Heart left ventricle (tissue), 16 donors: ENCODE measurements around the gene XPO1. TPM values are rescaled to one million over a fixed set of nuclear protein-coding genes. Genes with fewer than 3 reads are reported as not detected.

ENCODE experiments used
- ATAC-seq, 4 donors: fragments of 200-7000 bp; cut with Tn5 transposase; one replicate each; pipeline ENCODE4 v1.9.1; 2020 to 2022; ENCODE audit warnings: moderate library complexity in 4 of 4, mild to moderate bottlenecking in 3 of 4, moderate number of reproducible peaks in 1 of 4
- DNase-seq, 5 donors: peaks; one replicate each; pipeline ENCODE4 v3.0.0-alpha.2; 2020
- H3K27ac ChIP-seq, 12 donors: fragments of 200-600 bp; sonication (generic) in 4 of 12; one replicate each; pipeline versions ENCODE4 v1.5.0 to v1.8.0; 2016 to 2022; ENCODE audit warnings: mild to moderate bottlenecking in 2 of 12
- H3K27me3 ChIP-seq, 9 donors: fragments of 200-600 bp; sonication (generic) in 2 of 9; one replicate each; pipeline versions ENCODE4 v1.5.1 to v1.8.0; 2016 to 2022; ENCODE audit warnings: mild to moderate bottlenecking in 3 of 9
- H3K36me3 ChIP-seq, 9 donors: fragments of 200-600 bp; sonication (generic) in 2 of 9; one replicate each; pipeline versions ENCODE4 v1.5.0 to v1.8.0; 2018 to 2022; ENCODE audit warnings: mild to moderate bottlenecking in 2 of 9
- H3K4me1 ChIP-seq, 12 donors: fragments of 200-600 bp; sonication (generic) in 4 of 12; one replicate each; pipeline versions ENCODE4 v1.5.0 to v1.8.0; 2016 to 2022; ENCODE audit warnings: mild to moderate bottlenecking in 3 of 12
- H3K4me3 ChIP-seq, 12 donors: fragments of 200-600 bp; sonication (generic) in 4 of 12; one replicate each; pipeline versions ENCODE4 v1.5.0 to v1.8.0; 2017 to 2022; ENCODE audit warnings: mild to moderate bottlenecking in 9 of 12, moderate library complexity in 4 of 12
- H3K9me3 ChIP-seq, 12 donors: fragments of 200-600 bp; sonication (generic) in 4 of 12; one replicate each; pipeline versions ENCODE4 v1.5.0 to v1.8.0; 2016 to 2022; ENCODE audit warnings: mild to moderate bottlenecking in 1 of 12
- POLR2A ChIP-seq, 2 donors: fragments of 450-650 bp; IDR thresholded peaks; one replicate each; pipeline ENCODE4 v1.6.1; 2017; ENCODE audit warnings: antibody characterized with exemption in 2 of 2, mild to moderate bottlenecking in 2 of 2, moderate library complexity in 2 of 2
- WGBS, 4 donors: extraction: QIAGEN DNeasy Blood & Tissue Kit in 2 of 4; methylation state at CpG; one replicate each; pipeline versions ENCODE4 v1.1.5 to v1.1.7; 2013 to 2018; 5-methylcytosine and 5-hydroxymethylcytosine counted together
- intact Hi-C, 10 donors: fragments of 100-400 bp; cut with DNase I; formaldehyde crosslinking; loops; one replicate each; pipeline versions ENCODE4 v1.11.1 to v1.14.2; 2022
- polyA plus RNA-seq, 2 donors: library from polyadenylated mRNA; stranded (reverse); fragments of 200-250 nt; gene quantifications; one replicate each; pipeline ENCODE4 v1.2.3, GENCODE V29; 2013
- total RNA-seq, 9 donors: library from RNA; depleted of rRNA in 2 of 9; stranded (reverse); fragments of >200 nt in 2 of 9; fragmentation: NEBNext Ultra II Directional in 3 of 9; extraction: Animal tissue kit (Norgen Biotek cat#: 25700) in 3 of 9; gene quantifications; one replicate each; pipeline versions ENCODE4 v1.1.0 to v1.2.4, GENCODE V29; 2016 to 2023
- TF ChIP-seq, protein P1 (sequence below), 12 donors: fragments of 200-600 bp; sonication (generic) in 4 of 12; IDR thresholded peaks; one replicate each; pipeline versions ENCODE4 v1.5.0 to v1.8.0; 2018 to 2022; ENCODE audit warnings: antibody characterized with exemption in 12 of 12, mild to moderate bottlenecking in 5 of 12
- donor health status: ischemic (EF 13 %, LVEDD 7.1; RV severe dilation, severe dysfunction).
- donor health status: healthy with polysubstance abuse.
- donor health status: DM: no; HTN: yes; CAD: no.
- donor health status: DM: no; HTN: no; CAD: no.
- donor health status: ischemic (EF 25% LVEDD 6.9; RV normal size, moderate dysfunction).
- donor health status: ischemic (EF 25% LVEDD 5.7; RV mildly dilated, moderate dysfunction).
- donor health status: healthy.
- donor health status: DM: yes; HTN: yes; CAD: no.
- donor health status: ischemic (EF 35%, LVEDD 5.7; RV mildly dilated, moderate dysfunction).
- donor health status: nonischemic (EF 11% LVEDD 7.7; RV severe dilation, severe dysfunction).
- donor health status: DM: yes; HTN: yes; CAD: no.
- donor health status: PGD.
- donor health status: ischemic (EF 29% LVEDD 5.4; RV normal size, mild dysfunction).
- donor health status: nonischemic (EF 23%, LVEDD 6.1; RV moderate dilation, normal function).

The XPO1 gene
- total and polyA plus RNA-seq, 11 donors: 31.1 to 110 (median 74.6) TPM

DNA sequence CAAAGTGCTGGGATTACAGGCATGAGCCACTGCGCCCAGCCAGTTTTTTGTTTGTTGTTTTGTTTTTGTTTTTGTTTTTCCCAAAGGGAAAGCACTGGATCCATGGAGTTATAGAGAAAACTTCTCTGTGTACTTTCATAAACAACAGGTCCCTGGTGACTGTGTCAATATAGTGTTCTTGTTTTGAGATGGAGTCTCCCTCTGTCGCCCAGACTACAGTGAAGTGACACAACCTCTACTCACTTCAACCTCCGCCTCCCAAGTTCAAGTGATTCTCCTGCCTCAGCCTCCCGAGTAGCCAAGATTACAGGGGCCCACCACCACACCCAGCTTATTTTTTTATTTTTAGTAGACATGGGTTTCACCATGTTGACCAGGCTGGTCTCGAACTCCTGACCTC, 83.8 kb downstream of the XPO1 start:
- intact Hi-C loops: no loop called here
- ATAC-seq (no peak), DNase-seq (no peak)
- Histone ChIP-seq H3K36me3 (no peaks in the 10 kb centered on the region), H3K4me1 (peaks cover 2 to 40% (median 27%) of the 10 kb centered on the region in 12 donors), H3K4me3 (no peak overlapping the region), H3K9me3 (peaks cover 0 to 9% (median 0%) of the 10 kb centered on the region in 12 donors), H3K27me3 (no peaks in the 10 kb centered on the region), H3K27ac (no peak overlapping the region)
- TF ChIP-seq, protein P1, sequence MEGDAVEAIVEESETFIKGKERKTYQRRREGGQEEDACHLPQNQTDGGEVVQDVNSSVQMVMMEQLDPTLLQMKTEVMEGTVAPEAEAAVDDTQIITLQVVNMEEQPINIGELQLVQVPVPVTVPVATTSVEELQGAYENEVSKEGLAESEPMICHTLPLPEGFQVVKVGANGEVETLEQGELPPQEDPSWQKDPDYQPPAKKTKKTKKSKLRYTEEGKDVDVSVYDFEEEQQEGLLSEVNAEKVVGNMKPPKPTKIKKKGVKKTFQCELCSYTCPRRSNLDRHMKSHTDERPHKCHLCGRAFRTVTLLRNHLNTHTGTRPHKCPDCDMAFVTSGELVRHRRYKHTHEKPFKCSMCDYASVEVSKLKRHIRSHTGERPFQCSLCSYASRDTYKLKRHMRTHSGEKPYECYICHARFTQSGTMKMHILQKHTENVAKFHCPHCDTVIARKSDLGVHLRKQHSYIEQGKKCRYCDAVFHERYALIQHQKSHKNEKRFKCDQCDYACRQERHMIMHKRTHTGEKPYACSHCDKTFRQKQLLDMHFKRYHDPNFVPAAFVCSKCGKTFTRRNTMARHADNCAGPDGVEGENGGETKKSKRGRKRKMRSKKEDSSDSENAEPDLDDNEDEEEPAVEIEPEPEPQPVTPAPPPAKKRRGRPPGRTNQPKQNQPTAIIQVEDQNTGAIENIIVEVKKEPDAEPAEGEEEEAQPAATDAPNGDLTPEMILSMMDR (IDR thresholded peaks at IDR 0.05): no peak
- TF ChIP-seq POLR2A (IDR thresholded peaks at IDR 0.05): no peak
- 96 to 98% (median 97%) methylated on average over 5 of the region's 5 CpGs for WGBS, 4 donors

DNA sequence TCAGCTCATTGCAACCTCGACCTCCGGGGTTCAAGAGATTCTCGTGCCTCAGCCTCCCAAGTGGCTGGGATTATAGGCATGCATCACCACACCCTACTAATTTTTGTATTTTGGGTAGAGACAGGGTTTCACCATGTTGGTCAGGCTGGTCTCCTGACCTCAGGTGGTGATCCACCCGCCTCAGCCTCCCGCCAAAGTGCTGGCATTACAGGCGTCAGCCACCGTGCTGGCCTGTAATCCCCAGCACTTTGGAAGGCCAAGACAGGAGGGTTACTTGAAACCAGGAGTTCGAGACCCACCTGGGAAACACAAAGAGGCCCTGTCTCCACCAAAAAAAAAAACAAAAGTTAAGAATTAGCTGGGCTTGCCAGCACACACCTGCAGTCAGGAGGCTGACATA, 85.8 kb downstream of the XPO1 start:
- Histone ChIP-seq H3K27me3 (no peaks in the 10 kb centered on the region), H3K4me3 (no peak overlapping the region), H3K9me3 (peaks cover 0 to 19% (median 0%) of the 10 kb centered on the region in 12 donors), H3K27ac (no peak overlapping the region), H3K4me1 (peaks cover under 1 to 24% (median 15%) of the 10 kb centered on the region in 12 donors), H3K36me3 (peaks cover 0 to 7% (median 0%) of the 10 kb centered on the region in 9 donors)
- intact Hi-C loops: no loop called here
- ATAC-seq (no peak), DNase-seq (no peak)
- TF ChIP-seq, protein P1 (IDR thresholded peaks at IDR 0.05): no peak
- no peak for TF ChIP-seq POLR2A (IDR thresholded peaks at IDR 0.05)
- WGBS, 4 donors: 80 to 98% (median 93%) methylated on average over 8 of the region's 8 CpGs

DNA sequence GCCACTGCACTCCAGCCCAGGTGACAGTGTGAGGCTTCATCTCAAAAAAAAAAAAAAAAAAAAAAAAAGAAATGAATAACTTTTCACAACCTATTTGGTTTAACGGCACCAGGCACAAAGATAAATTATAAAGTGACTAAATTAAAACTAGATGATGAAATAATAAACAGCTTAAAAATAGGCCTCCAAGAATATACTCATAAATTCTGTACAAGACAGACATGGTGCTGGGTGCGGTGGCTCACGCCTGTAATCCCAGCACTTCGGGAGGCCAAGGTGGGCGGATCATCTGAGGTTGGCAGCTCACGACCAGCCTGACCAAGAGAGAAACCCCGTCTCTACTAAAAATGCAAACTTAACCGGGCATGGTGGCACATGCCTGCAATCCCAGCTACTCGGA, 87.0 kb downstream of the XPO1 start:
- ATAC-seq: no peak
- intact Hi-C loops: no loop called here
- Histone ChIP-seq H3K27ac (no peak overlapping the region), H3K27me3 (no peaks in the 10 kb centered on the region), H3K4me1 (peaks cover 0 to 18% (median 5%) of the 10 kb centered on the region in 12 donors), H3K4me3 (no peak overlapping the region), H3K36me3 (peaks cover 0 to 7% (median 0%) of the 10 kb centered on the region in 9 donors), H3K9me3 (peaks cover 0 to 19% (median 0%) of the 10 kb centered on the region in 12 donors)
- DNase-seq: no peak
- whole genome bisulfite sequencing, 4 donors: 90 to 95% (median 91%) methylated on average over 9 of the region's 9 CpGs
- no peak for TF ChIP-seq POLR2A (IDR thresholded peaks at IDR 0.05)
- TF ChIP-seq, protein P1 (IDR thresholded peaks at IDR 0.05): no peak

DNA sequence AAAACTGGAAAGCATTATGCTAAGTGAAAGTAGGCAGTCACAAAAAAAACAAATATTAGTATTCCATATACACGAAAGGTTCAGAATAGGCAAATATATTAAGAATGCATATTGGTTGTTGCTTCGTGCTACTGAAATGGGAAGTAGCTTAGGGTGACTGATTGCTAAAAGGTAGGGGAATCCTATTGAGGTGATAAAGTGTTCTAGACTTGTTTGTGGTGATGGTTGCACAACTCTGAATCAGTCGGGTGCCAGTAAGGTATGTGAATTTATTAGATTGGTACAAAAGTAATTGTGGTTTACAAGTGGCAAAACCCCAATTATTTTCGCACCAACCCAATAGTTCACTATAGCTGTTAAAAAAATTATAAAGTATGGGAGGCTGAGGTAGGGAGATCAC, 88.0 kb downstream of the XPO1 start:
- TF ChIP-seq POLR2A (IDR thresholded peaks at IDR 0.05): no peak
- TF ChIP-seq, protein P1 (IDR thresholded peaks at IDR 0.05): no peak
- Histone ChIP-seq H3K27ac (no peak overlapping the region), H3K9me3 (peaks cover 0 to 19% (median 0%) of the 10 kb centered on the region in 12 donors), H3K4me1 (peaks cover 0 to 12% (median 2%) of the 10 kb centered on the region in 12 donors), H3K27me3 (no peaks in the 10 kb centered on the region), H3K4me3 (no peak overlapping the region), H3K36me3 (peaks cover 0 to 7% (median 0%) of the 10 kb centered on the region in 9 donors)
- intact Hi-C loops: no loop called here
- DNase-seq: no peak
- no peak for ATAC-seq
- WGBS, 4 donors: 77 to 89% (median 82%) methylated on average over 4 of the region's 4 CpGs
